Stomach (tissue), 4 donors: ENCODE results near the gene IP6K1.

Source experiments
- CTCF ChIP-seq, 7 experiments: fragments of 450-650 bp in 4 of 7; fragments of 200-600 bp in 3 of 7; sonication (generic) in 3 of 7; IDR thresholded peaks; one replicate each; pipeline ENCODE4 v1.5.1; 2016 to 2019; ENCODE audit warnings: antibody characterized with exemption in 7 of 7, control low read depth in 2 of 7, mild to moderate bottlenecking in 1 of 7
- EP300 ChIP-seq: sonication (generic); formaldehyde crosslinking; IDR thresholded peaks from one replicate; pipeline ENCODE4 v1.6.1; 2017; ENCODE audit warnings: antibody characterized with exemption
- POLR2A ChIP-seq, 4 donors: fragments of 450-650 bp; IDR thresholded peaks; one replicate each; pipeline ENCODE4 v1.6.1; 2016; ENCODE audit warnings: antibody characterized with exemption in 4 of 4, control low read depth in 2 of 4, mild to moderate bottlenecking in 1 of 4, moderate library complexity in 1 of 4
- POLR2AphosphoS5 ChIP-seq, 3 donors: sonication (generic); formaldehyde crosslinking; IDR thresholded peaks; one replicate each; pipeline ENCODE4 v1.6.1; 2016; ENCODE audit warnings: antibody characterized with exemption in 3 of 3

GRCh38 chr3:49769286-49769915 is 16.9 kb downstream of the IP6K1 start:
- TF ChIP-seq CTCF (IDR thresholded peaks at IDR 0.05) (no peak), POLR2A (IDR thresholded peaks at IDR 0.05) (no peak), POLR2AphosphoS5 (IDR thresholded peaks at IDR 0.05) (no peak), EP300 (no peak)
